ENCODE measurements around the gene SEC14L3.

DNA sequence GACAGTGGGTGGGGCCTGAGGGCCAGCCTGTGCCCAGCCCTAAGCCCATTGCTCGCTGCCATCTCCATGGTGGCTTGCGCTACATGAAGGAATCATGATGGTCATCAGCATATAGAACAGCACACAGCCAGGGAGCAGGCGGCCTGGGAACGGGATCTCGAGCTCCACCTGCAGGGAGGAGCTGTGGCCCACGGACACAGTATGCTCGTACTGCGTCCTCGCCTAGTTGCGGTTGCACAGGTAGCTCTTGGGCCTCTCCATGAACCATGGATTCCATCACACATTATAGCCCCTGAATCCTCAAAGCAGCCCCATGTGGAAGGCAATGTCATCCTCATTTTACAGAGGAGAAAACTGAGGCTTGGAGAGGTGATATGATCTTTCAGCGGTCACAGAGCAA, 18.6 kb upstream of the SEC14L3 start:
- TF ChIP-seq, protein P1, sequence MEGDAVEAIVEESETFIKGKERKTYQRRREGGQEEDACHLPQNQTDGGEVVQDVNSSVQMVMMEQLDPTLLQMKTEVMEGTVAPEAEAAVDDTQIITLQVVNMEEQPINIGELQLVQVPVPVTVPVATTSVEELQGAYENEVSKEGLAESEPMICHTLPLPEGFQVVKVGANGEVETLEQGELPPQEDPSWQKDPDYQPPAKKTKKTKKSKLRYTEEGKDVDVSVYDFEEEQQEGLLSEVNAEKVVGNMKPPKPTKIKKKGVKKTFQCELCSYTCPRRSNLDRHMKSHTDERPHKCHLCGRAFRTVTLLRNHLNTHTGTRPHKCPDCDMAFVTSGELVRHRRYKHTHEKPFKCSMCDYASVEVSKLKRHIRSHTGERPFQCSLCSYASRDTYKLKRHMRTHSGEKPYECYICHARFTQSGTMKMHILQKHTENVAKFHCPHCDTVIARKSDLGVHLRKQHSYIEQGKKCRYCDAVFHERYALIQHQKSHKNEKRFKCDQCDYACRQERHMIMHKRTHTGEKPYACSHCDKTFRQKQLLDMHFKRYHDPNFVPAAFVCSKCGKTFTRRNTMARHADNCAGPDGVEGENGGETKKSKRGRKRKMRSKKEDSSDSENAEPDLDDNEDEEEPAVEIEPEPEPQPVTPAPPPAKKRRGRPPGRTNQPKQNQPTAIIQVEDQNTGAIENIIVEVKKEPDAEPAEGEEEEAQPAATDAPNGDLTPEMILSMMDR (IDR thresholded peaks at IDR 0.05) = no peak
- no peak for TF ChIP-seq POLR2A (IDR thresholded peaks at IDR 0.05)

All from ovary (tissue), 3 donors.